Inflammatory macrophage treated with lipopolysaccharide for 4 hours (primary cell): ENCODE data around the gene PIK3R6.

Source experiments
- DNase-seq: peaks from one replicate; pipeline ENCODE4 v3.0.0-alpha.2; 2020

Gene PIK3R6

DNA sequence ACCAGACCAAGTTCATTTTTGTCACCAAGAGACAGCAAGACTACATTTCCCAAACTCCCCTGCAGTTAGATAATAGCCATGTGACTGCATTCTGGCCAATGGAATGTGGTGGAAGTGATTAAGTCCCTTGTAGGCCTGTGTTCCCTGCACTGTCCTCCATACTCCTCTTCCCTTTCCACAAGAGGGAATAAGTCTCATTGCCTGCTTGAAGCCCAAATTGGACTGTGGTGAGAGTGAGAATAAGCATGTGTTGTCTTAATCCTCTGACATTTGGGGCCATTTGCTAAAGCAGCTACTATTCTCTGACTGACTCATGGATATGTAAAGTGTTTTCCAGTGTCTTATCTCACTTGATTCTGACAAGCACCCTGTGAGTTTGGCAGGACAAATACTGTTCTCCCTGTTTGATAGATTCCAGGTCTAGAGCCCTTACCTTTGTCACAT is 20.7 kb downstream of the PIK3R6 start:
- DNase-seq: peak; percentile 44

DNA sequence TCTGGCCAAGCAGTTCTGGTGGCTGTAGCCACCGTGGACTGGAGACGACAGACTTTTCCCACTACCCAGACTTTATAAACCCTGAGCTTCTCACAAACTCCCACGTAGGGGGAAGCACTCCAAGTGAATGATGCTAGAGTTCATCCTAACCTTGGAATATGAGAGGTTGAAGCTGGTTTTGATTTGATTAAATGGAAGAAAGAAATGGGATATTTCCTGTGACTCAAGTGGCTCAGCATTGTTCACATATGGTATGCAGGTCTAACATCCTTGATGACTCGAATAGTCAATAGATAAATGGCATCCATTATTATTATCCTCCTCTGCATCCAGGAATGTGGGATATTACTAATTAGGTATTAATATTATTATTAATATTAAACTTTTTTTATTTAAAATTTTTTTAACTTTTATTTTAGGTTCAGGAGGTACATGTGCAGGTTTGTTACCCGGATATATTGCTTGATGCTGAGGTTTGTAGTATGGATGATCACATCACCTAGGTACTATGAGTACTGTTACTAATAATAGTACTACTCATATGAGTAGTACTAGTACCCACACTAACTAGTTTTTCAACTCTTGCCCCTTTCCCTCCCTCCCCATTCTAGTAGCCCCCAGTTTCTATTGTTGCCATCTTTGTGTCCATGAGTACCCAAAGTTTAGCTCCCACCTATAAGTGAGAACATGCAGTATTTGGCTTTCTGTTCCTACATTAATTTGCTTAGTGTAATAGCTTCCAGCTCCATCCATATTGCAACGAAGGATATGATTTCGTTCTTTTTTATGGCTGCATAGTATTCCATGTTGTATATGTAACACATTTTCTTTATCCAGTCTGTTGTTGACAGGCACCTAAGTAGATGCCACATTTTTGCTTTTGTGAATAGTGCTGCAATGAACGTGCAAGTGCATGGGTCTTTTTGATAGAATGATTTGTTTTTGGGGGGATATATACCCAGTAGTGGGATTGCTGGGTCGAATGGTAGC is 22.9 kb downstream of the PIK3R6 start:
- no peak for DNase-seq

DNA sequence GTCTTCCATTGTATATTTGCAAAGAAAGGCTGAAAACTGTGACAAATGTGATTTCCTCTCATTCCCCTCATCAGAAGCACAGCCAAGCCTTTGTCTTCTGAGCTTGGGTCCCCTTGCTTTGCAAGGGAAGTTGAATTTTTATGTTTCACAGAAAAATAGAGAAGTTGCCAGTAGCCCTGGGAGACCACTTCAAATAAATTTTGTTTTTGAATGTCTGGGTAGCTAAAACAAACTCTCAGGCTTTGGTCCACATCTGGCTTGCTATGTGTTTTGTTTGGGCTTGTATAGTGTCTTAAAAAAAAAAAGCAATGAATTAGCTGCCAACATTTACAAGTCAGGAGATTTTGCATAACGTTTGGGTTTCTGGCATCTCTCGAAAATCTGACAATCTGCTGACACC is 24.1 kb downstream of the PIK3R6 start:
- no peak for DNase-seq

DNA sequence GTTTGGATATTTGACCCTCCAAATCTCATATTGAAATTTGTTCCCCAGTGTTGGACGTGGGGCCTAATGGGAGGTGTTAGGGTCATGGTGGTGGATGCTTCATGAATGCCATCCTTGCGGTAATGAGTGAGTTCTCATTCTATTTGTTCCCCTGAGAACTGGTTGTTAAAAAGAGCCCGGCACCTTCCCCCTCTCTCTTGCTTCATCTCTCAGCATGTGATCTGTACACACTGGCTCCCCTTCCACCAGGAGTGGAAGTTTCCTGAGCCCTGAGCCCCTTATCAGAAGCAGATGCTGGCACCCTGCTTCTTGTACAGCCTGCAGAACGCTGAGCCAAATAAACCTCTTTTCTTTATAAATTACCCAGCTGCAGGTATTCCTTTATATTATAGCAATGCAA is 25.6 kb downstream of the PIK3R6 start:
- no peak for DNase-seq

DNA sequence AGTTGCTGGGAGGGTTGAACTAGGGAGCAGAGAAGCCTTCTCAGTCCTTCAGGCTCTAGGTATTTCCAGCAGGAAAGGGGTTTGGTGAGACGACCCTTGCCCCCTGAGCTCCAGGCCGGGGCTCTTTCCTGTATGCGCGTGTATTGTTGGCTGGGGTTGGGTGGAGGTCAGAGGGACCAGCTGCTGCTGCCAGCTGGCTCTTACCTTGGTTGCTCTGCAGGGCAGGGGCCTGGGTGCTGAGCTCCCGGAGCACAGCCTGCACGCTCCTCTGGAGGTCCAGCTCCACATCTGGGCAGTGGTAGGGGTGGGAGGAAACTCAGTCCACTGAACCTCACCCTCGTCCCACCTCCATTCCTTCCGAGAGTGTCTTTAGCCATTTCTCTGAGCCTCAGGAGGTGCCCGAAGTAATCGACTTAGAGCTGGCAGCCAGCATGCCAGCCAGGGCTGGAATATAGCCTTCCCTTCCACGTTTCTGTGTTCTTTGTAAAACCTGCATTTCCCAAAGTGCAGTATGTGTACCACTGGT is 28.0 kb downstream of the PIK3R6 start:
- no peak for DNase-seq

DNA sequence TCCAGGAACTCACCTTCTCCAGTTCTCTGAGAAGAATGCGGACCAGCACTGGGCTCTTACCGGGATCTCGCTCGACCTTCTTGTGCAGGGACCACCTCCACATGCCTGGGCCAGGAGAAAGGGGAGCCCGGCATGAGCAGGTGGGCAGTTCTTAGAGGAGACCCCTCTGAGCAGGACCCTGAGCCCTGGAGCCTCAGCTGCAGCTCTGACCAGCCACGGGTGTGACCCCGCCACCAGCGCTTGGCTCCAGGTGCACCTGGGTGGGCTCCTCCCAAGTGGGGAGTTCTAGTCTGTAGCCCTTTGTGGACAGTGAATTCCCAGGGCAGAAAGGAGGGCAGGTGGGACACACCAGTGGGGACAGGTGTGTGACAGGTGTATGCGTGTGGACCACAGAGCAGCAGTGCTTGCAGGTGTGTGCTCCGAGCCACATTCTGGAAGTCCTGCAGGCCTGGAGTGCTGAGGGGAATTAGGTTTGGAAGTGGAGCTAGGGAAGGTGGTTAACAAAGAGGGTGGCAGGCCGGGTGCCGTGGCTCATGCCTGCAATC is 28.9 kb downstream of the PIK3R6 start:
- DNase-seq: no peak

DNA sequence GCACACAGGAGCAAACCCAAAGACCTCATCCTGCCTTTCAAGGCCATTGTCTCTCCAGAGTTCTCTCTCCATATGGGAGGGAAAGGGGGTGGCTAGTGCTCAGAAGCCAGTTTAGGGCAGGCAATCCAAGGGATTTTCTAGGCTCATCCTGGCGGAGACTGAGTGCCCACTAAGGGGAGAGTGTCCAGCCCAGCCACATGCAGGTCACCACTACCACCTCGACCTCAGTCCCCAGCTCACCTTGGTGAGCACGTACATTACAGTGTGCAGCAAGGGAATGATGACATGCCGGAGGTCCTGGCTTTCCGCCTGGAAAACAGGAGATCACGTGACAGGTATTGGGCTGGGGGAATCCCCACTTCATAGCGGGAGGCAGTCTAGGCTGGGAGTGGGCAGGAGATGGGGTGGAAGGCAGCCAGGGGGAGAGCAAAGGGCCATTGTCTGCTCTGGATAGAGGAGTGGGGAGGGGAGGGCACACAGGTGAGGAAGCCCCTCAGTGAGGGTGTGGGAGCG is 29.9 kb downstream of the PIK3R6 start:
- no peak for DNase-seq

DNA sequence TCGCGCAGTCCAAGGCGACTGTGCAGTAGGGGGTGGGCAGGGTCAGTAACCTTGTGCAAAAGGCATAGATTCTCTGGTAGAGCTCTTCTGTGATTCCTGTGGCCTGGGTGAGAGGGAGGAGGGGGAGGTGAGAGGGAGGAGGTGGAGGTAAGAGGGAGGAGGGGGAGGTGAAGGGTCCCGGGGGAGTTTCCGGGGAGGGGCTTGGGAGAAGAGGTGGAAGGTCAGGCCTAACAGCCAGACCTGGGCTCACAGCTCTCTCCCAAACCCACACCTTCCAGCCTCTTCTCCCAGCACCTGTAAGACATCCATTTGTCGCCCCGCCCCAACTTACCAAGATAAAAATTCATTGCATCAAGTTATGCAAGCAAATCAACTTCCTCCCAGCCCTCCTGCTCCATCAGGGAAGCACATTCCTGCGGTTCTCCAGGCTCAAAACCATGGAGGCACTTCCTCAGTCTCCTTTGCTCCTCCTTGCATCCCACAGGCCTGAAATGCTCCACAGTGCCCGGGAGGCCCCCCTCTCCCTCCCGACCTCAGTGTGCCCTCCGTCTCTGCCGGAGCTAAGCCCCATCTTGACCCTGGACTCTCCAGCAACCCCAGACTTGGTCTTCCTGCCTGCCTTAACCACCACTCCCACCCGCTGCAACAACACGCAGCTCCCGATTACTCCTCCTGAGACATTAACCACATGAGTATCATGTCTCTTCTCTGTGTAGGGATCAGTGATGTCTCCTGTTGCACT is 30.5 kb downstream of the PIK3R6 start:
- no peak for DNase-seq

DNA sequence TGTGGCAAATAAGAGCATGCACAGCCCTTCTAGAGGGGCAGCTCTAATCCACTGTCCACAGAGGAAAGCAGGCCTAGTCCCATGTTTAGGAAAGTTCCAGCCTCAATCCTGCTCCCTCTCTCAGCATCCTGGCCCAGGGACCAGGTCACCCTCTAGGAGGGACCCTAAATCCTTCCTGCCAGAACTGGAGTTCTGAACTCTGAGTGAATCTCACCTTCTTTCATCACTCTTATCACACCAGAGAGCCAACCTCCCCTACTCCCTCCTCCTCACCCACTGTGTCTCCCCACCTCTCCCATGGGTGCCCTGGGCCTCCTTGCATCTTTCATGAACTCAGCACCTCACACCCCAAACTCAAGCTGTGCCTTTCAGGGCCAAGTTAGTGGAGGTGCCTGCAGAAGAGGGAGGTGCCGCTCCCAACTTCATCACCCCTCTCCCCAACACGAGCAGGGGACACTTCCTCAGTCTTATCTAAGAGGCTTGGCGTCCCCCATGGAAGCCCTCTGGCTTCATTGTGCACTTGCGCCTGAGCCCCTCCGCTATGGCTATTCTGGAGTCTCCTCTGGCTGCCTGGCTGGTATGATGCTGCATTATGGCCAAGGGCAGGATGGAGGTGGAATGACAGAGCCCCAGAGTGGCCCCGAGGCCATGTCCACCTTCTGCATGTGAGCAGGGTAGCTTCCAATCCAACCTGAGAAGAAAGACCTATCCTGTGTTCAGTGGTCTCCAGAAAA is 31.7 kb downstream of the PIK3R6 start:
- DNase-seq: no peak

DNA sequence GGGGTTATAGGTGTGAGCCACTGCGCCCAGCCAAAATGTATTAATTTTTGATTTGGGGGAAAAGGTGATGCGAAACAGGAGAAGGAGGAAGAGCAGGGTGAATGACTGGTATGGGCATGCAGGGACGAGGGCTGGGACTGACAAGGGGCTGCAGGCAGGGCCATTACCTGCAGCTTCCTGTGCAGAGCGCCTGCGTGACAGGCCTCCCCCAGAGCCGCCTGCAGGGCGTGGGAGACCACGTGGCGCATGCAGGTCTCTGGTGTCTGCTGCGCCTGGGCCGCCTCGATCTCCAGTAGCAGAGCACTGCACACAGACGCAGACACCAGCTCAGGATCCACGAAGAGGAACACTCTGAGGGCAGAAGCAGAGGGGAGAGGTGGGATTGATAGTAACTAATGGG is 32.4 kb downstream of the PIK3R6 start:
- no peak for DNase-seq

DNA sequence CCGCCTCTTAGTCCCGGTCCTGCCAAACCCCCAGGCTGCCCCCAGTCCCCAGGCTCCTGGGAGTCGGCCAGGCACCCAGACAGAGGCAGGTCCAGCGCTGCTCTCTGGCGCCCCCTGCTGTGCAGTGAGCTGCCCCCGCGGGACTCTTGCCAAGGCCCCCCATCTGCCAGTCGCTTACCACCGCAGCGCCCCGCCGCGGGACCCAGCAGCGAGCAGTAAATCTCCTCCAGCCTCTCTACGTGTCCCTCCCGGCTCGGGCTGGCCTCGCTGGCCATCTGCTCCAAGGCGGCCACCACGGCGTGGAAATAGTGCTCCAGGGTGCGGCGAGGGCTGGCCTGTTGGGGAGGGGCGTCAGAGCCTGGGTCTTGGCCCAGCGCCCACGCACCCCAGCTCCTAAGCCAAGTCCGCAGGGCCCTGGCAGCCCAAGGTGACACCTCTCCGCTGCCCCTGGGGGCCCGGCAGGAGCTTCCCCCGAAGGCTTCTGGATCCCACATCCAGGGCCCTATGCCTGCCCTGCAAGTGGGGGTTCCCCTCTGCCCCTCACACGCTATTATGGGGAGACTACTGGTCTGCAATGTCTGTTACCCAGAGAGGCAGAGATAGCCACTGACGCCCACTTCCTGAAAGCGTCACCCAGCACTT is 34.6 kb downstream of the PIK3R6 start:
- peak; percentile 30 for DNase-seq

DNA sequence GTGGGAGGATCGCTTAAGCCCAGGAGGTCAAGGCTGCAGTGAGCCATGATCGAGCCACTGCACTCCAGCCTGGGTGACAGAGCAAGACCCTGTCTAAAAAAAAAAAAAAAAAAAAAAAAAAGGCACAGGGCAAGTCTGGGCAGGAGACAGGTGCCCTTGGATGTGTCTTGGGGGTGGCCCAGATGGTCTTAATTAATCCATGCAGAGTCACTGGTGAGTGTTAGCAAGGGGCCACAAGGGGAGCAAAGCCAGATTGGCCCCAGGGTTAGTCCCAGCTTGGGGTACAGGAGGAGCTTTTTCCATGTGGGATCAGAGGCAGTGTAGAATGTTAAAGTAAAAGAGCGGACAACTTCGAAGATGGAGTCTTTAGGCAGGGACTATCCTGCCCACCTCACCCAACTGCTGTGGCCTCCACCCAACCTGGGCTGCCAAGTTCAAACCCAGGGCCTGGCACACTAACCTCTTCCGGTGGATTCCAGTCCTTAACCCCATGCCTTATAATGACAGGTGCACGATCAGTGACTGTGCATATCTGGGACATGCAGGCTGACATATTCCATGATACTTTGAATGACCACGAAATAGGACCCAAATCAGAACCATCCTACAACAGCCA is 36.1 kb downstream of the PIK3R6 start:
- DNase-seq: no peak

DNA sequence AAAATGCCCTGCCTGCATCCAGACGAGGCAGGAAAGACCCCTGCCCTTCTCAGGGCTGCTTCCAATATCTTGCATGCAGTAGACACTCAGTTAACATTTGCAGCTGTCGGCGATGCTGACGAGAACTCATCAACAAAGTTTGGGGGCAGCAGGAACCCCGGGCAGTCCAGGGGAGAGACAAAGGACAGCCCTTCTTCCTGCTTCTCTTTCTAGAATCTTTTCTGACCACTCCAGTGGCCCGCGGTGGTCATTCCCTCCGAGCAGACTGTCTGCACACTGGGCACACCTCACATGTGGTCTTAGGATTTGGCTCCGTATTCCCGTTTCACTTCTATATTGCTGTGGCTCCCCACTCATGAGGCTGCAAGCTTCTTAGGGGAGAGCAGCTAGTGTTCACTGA is 37.3 kb downstream of the PIK3R6 start:
- no peak for DNase-seq

DNA sequence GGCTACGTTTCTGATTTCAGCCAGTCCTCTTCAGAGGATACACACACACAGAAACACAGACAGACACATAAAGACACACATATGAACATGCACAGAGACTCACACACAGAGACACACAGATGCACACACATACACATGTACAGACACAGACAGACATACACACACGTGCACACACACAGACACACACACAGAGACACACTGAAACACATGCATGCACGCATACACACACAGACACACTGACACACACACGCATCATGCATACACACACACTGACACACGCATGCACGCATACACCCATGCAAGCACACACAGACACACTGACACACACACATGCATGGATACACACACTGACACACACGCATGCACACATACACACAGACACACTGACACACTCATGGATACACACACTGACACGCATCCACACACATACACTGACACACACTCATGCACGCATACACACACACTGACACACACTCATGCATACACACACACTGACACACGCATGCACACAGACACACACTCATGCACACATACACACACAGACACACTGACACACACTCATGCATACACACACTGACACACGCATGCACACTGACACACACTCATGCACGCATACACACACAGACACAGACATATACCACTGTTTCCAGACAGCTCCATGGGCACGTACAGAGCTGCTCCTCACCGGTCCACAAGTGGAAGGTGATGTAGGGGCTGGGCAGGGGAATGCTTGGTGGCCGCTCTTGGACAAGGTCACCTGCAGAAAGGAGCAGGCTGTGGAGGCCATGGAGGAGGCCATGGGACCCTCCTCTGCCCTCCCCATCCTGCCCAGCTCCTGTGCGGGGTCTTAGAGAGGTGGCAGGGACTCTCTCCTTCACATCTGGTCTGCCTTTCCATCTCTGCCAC is 38.2 kb downstream of the PIK3R6 start:
- no peak for DNase-seq

DNA sequence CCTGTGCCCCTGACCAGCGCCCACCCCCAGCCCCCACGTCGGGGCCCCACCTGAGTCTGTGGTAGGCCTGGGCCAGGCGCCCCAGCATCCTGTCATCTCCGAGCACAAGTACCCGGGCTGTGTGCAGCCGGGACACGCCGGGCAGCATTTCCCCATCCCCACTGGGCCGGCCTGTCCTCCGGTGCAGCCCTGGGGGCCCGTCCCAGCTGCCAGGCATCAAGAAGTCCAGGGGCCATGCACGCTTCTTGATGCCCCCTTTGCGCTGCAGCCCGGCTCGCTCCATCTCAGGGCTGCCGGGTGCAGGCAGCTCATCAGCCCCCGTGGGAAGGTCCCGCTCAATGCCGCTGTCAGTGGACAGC is 39.0 kb downstream of the PIK3R6 start:
- DNase-seq: no peak

DNA sequence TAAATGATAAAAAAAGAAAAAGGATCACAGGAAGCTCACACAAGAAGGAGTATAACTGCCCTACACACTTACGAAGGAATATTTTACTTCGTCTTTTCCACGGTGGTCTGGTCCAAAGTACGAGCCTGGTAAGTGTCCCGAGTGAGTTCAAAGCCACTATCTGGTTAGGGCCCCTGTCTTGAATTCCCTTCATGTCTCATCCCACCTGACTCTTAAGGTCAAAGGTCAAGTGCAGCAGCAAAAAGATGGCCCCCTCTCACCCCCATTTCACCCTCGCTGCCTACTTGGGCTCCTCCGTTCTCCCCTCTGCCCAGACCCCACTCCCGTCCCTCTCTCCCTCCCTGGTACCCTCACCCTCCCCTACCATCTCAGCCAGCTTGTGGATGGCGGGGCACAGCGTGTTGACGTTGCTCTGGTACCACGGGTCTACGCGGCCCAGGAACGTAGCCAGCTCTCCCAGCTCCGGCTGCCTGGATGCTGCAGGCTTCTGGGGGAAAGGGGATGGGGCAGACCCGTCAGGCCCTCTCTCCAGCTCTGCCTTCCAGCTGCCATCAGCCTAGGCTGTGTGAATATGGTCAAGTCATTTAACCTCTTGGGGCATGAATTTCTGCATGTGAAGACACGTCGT is 40.6 kb downstream of the PIK3R6 start:
- no peak for DNase-seq

DNA sequence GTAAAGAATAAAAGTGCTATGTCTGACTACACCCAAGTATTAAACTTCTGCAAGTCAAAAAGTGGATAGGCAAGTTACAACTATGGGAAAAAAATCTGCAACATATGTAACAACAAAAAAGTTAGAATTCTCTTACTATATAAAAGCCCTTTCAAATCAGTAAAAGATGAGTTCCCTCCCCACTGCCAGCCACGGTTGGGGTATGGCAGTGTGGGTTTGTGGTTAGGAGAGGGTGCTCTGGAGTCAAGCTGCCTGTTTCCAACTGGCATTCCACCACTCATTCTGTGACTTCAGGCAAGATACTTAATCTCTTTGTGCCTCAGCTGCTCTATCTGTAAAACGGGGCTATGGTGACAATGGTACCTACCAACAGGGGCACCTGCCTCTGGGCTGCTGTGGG is 41.7 kb downstream of the PIK3R6 start:
- no peak for DNase-seq

DNA sequence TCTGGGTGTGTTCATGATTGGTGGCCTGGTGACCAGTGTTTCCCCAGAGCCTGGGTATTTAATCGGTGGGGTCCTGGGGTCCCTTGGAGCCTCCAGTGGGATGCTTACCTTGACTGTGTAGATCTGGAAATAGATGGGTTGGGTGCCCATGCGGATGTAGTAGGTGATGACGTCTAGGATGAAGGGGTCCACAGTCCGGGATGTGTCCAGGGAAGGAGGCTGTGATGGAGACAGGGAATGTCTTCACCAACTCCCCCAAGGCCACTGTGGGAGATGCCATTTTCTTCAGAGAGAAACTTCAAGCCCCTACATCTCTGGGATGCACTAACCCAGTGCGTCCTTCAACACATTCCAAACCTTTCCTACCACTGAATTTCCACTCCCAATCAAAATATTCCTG is 44.2 kb downstream of the PIK3R6 start:
- no peak for DNase-seq

DNA sequence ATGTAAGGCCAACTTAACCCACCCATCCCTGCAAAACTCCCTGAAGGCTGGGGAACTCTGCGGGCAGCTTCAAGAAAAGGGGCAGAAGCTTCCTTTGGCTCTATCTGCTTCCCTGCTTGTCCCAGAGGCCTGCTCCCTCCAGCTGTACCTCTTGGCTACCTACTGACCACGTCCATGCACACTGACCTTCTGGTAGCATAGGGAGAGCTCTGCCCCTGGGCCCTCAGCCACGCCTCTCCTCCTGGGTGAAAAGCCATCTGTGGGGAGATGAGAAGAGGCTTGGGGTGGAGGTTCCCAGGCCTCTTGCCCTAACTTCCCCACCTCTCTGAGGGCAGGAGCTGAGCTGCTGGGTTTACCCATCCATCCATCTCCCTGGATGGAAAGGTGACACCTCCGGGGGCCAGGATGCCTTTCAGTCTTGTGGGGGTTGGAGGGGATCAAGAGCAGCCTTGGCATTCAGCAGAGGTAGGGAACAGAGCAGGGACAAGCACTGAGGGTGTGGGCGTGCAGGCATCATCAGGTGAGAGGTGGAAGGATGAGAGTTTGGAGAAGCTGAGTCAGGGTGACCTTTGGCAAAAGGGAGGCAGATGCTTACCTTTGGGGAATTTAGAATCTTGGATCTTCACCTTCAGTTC is 45.0 kb downstream of the PIK3R6 start:
- no peak for DNase-seq
